GM21423 (cell line): ENCODE data around the gene SKA2.
A peak's percentile ranks its signal among the peaks of the same experiment; 100 is the strongest.
"Not testable (repeated sequence)": the region's sequence is repeated elsewhere in the genome, so short reads cannot be mapped to it uniquely, and the experiment has no call there.

Experiments
- ATAC-seq: cut with Tn5 transposase; IDR thresholded peaks from one replicate; pipeline ENCODE4 v1.9.1; 2021; ENCODE audit warnings: mild to moderate bottlenecking, moderate library complexity; ENCODE audit not compliant: unreplicated experiment

The SKA2 gene

GRCh38 chr17:59154721-59155438 is at the start of gene SKA2:
Gene SKA2, minus strand, starts transcription at chr17:59155186. Its CDS starts 23 bp downstream, at chr17:59155163.
- peak; percentile 76 for ATAC-seq

GRCh38 chr17:59202320-59202719 is 47.3 kb upstream of the SKA2 start:
- no peak for ATAC-seq

GRCh38 chr17:59199398-59199797 is 44.4 kb upstream of the SKA2 start:
- no peak for ATAC-seq

GRCh38 chr17:59193336-59193862 is 38.4 kb upstream of the SKA2 start:
- ATAC-seq: no peak

GRCh38 chr17:59190806-59191205 is 35.8 kb upstream of the SKA2 start:
- no peak for ATAC-seq

GRCh38 chr17:59186850-59187249 is 31.9 kb upstream of the SKA2 start:
- ATAC-seq: no peak

GRCh38 chr17:59185997-59186396 is 31.0 kb upstream of the SKA2 start:
- ATAC-seq: no peak

- ATAC-seq: no peak
These were observed 26.5 kb upstream of the SKA2 start for GRCh38 chr17:59181481-59181880.

GRCh38 chr17:59180626-59181025 is 25.6 kb upstream of the SKA2 start:
- no peak for ATAC-seq

GRCh38 chr17:59179601-59180000 is 24.6 kb upstream of the SKA2 start:
- not testable (repeated sequence) for ATAC-seq

GRCh38 chr17:59178266-59178985 is 23.4 kb upstream of the SKA2 start:
- no peak for ATAC-seq

- no peak for ATAC-seq
These were observed 20.1 kb upstream of the SKA2 start for GRCh38 chr17:59175076-59175475.

GRCh38 chr17:59174671-59175070 is 19.7 kb upstream of the SKA2 start:
- ATAC-seq: no peak

GRCh38 chr17:59172436-59173004 is 17.5 kb upstream of the SKA2 start:
- no peak for ATAC-seq

GRCh38 chr17:59167571-59168001 is 12.6 kb upstream of the SKA2 start:
- no peak for ATAC-seq

GRCh38 chr17:59165933-59166342 is 11.0 kb upstream of the SKA2 start:
- no peak for ATAC-seq

- ATAC-seq: no peak
These were observed 6.5 kb upstream of the SKA2 start for GRCh38 chr17:59161477-59161876.

GRCh38 chr17:59160157-59161025 is 5.4 kb upstream of the SKA2 start:
- no peak for ATAC-seq

GRCh38 chr17:59155439-59156177 is 622 bp upstream of the SKA2 start, which contains the start of gene PRR11:
Gene PRR11, plus strand, starts transcription at chr17:59155746. Its CDS starts 14,007 bp downstream, at chr17:59169753.
- peak; percentile 84 for ATAC-seq

- no peak for ATAC-seq
These were observed 680 bp downstream of the SKA2 start for GRCh38 chr17:59154292-59154720.
